Lower leg skin (tissue), 3 donors: ENCODE results near the gene OTOS.

Source experiments
- CTCF ChIP-seq, 3 donors: fragments of 450-650 bp; IDR thresholded peaks; one replicate each; pipeline ENCODE4 v1.5.1; 2016; ENCODE audit warnings: antibody characterized with exemption in 3 of 3, mild to moderate bottlenecking in 3 of 3, moderate library complexity in 2 of 3
- POLR2A ChIP-seq, 2 donors: fragments of 450-650 bp; IDR thresholded peaks; one replicate each; pipeline ENCODE4 v1.6.1; 2016 to 2017; ENCODE audit warnings: antibody characterized with exemption in 2 of 2, mild to moderate bottlenecking in 1 of 2, moderate library complexity in 1 of 2

GRCh38 chr2:240151477-240152031 lies 11.1 kb upstream of the OTOS start:
- TF ChIP-seq CTCF (IDR thresholded peaks at IDR 0.05), result no peak
- no peak for TF ChIP-seq POLR2A (IDR thresholded peaks at IDR 0.05)
